HCT116 (cell line): Measurements from ENCODE around the gene TP53RK. TPM values are rescaled to one million over a fixed set of nuclear protein-coding genes. Genes with fewer than 3 reads are reported as not detected.

Experiments
- ATAC-seq: fragments of 200-7000 bp; cut with Tn5 transposase; 2 replicates; pipeline ENCODE4 v1.9.1; 2020; ENCODE audit warnings: mild to moderate bottlenecking, moderate library complexity
- BruUV-seq: library from RNA; stranded (reverse); fragments of 400-500 nt; replicated peaks from 2 replicates; lab custom pipeline; 2021; lab: Mats Ljungman, UMichigan
- CTCF ChIA-PET: fragments of 300-600 bp; sonication (Branson Sonifier 250); formaldehyde crosslinking; loops from one replicate; lab custom pipeline; 2021; ENCODE audit warnings: antibody characterized with exemption; lab: Charles Lee
- POLR2A ChIA-PET: fragments of 300-600, 350-600 bp; sonication (Branson Sonifier 250); formaldehyde crosslinking; loops from one replicate; lab custom pipeline; 2021; ENCODE audit warnings: antibody characterized with exemption; lab: Charles Lee
- RAD21 ChIA-PET, 2 experiments: fragments of 300-600 bp; sonication (Branson Sonifier 250); formaldehyde crosslinking; loops; one replicate each; lab custom pipeline; 2023; ENCODE audit warnings: low total read pairs in 2 of 2; ENCODE audit not compliant: uncharacterized antibody in 2 of 2, unreplicated experiment in 2 of 2, low non-redundant PET in 1 of 2; lab: Charles Lee
- DNase-seq: peaks from one replicate; pipeline ENCODE4 v3.0.0-alpha.2; 2010; ENCODE audit warnings: low read depth, low spot score
- H2AFZ ChIP-seq: fragments of 200-600 bp; shearing (Covaris generic), sonication (generic); 2 replicates; pipeline ENCODE4 v1.6.1; 2017; ENCODE audit warnings: low read depth, mixed run types, mixed read lengths, antibody characterized with exemption, low read length; ENCODE audit not compliant: poor library complexity, severe bottlenecking
- H3K27ac ChIP-seq: 2 replicates; pipeline ENCODE4 v1.5.1; 2012; ENCODE audit warnings: low read depth, low read length
- H3K27me3 ChIP-seq: fragments of 200-600 bp; sonication (generic); 2 replicates; pipeline ENCODE4 v1.6.1; 2016; ENCODE audit warnings: mixed run types, low read length, mixed read lengths; ENCODE audit not compliant: insufficient read depth
- H3K36me3 ChIP-seq, 2 experiments: fragments of 200-500 bp in 1 of 2; fragments of 200-600 bp in 1 of 2; sonication (Bioruptor generic) in 1 of 2; sonication (generic) in 1 of 2; 2 replicates each; pipeline versions ENCODE4 v1.5.1 to v1.6.1; 2014 to 2016; ENCODE audit warnings: low read length in 2 of 2, inconsistent platforms in 1 of 2, mixed read lengths in 1 of 2, mixed run types in 1 of 2; ENCODE audit not compliant: insufficient read depth in 2 of 2, control insufficient read depth in 1 of 2
- H3K4me1 ChIP-seq, 2 experiments: fragments of 200-600 bp in 1 of 2; sonication (generic) in 1 of 2; 2 replicates each; pipeline versions ENCODE4 v1.5.1 to v1.6.1; 2012 to 2017; ENCODE audit warnings: low read length in 2 of 2, inconsistent platforms in 1 of 2, mild to moderate bottlenecking in 1 of 2, mixed read lengths in 1 of 2, mixed run types in 1 of 2, moderate library complexity in 1 of 2; ENCODE audit not compliant: insufficient read depth in 2 of 2, control insufficient read depth in 1 of 2
- H3K4me2 ChIP-seq: fragments of 200-600 bp; sonication (generic); 2 replicates; pipeline ENCODE4 v1.6.1; 2017; ENCODE audit warnings: mixed run types, low read length, mixed read lengths
- H3K4me3 ChIP-seq, 2 experiments: fragments of 200-600 bp in 1 of 2; sonication (generic) in 1 of 2; replicated peaks in 1 of 2; 2 replicates each; pipeline ENCODE4 v1.5.1; 2011 to 2016; ENCODE audit warnings: low read length in 2 of 2, control low read depth in 1 of 2, low read depth in 1 of 2, mild to moderate bottlenecking in 1 of 2, mixed read lengths in 1 of 2, mixed run types in 1 of 2
- H3K79me2 ChIP-seq: fragments of 200-600 bp; sonication (generic); 2 replicates; pipeline ENCODE4 v1.6.1; 2017; ENCODE audit warnings: mild to moderate bottlenecking, mixed run types, low read length, moderate library complexity, mixed read lengths; ENCODE audit not compliant: insufficient read depth
- H3K9ac ChIP-seq: fragments of 200-600 bp; sonication (generic); 2 replicates; pipeline ENCODE4 v1.6.1; 2016; ENCODE audit warnings: low read length, mixed read lengths
- H3K9me2 ChIP-seq: fragments of 200-600 bp; sonication (generic), shearing (Covaris generic); 2 replicates; pipeline ENCODE4 v1.6.1; 2017; ENCODE audit warnings: mixed run types, mild to moderate bottlenecking, moderate library complexity; ENCODE audit not compliant: insufficient read depth
- H3K9me3 ChIP-seq, 2 experiments: fragments of 200-500 bp in 1 of 2; fragments of 200-600 bp in 1 of 2; sonication (Bioruptor generic) in 1 of 2; sonication (generic) in 1 of 2; 2 replicates each; pipeline ENCODE4 v1.6.1; 2014 to 2017; ENCODE audit warnings: low read length in 2 of 2, mixed read lengths in 2 of 2, inconsistent platforms in 1 of 2, low read depth in 1 of 2, mild to moderate bottlenecking in 1 of 2, mixed run types in 1 of 2, moderate library complexity in 1 of 2; ENCODE audit not compliant: control insufficient read depth in 1 of 2, insufficient read depth in 1 of 2
- H4K20me1 ChIP-seq: fragments of 200-600 bp; sonication (generic), shearing (Covaris generic); 2 replicates; pipeline ENCODE4 v1.6.1; 2017; ENCODE audit warnings: mixed run types, mild to moderate bottlenecking, moderate library complexity; ENCODE audit not compliant: insufficient read depth
- CEBPB ChIP-seq: IDR thresholded peaks from 2 replicates; pipeline ENCODE4 v1.6.1; 2012; ENCODE audit warnings: low read depth
- ELF1 ChIP-seq: IDR thresholded peaks from 2 replicates; pipeline ENCODE4 v1.6.1; 2012; ENCODE audit warnings: low read depth, borderline replicate concordance
- EZH2phosphoT487 ChIP-seq: fragments of 200-600 bp; IDR thresholded peaks from 2 replicates; pipeline ENCODE4 v1.6.1; 2018; ENCODE audit warnings: antibody characterized with exemption, borderline replicate concordance
- MAX ChIP-seq: IDR thresholded peaks from 2 replicates; pipeline ENCODE4 v1.6.1; 2012
- POLR2A ChIP-seq: IDR thresholded peaks from 2 replicates; pipeline ENCODE4 v1.7.0; 2011; ENCODE audit warnings: borderline replicate concordance; ENCODE audit not compliant: insufficient read depth, insufficient read length; ENCODE audit errors: extremely low read depth
- POLR2AphosphoS5 ChIP-seq: IDR thresholded peaks from 2 replicates; pipeline ENCODE4 v1.6.1; 2011; ENCODE audit warnings: mild to moderate bottlenecking, low read depth, low read length, moderate library complexity
- RAD21 ChIP-seq: IDR thresholded peaks from 2 replicates; pipeline ENCODE4 v1.6.1; 2012; ENCODE audit warnings: low read depth, mild to moderate bottlenecking
- REST ChIP-seq: IDR thresholded peaks from 2 replicates; pipeline ENCODE4 v1.6.1; 2012; ENCODE audit warnings: low read depth
- SIN3A ChIP-seq: IDR thresholded peaks from 2 replicates; pipeline ENCODE4 v1.6.1; 2012; ENCODE audit warnings: low read depth
- SP1 ChIP-seq: IDR thresholded peaks from 2 replicates; pipeline ENCODE4 v1.6.1; 2012; ENCODE audit warnings: low read depth
- SRF ChIP-seq: IDR thresholded peaks from 2 replicates; pipeline ENCODE4 v1.6.1; 2012; ENCODE audit warnings: low read depth
- ZBTB33 ChIP-seq: IDR thresholded peaks from 2 replicates; pipeline ENCODE4 v1.6.1; 2011; ENCODE audit warnings: mild to moderate bottlenecking, low read length, moderate library complexity; ENCODE audit not compliant: insufficient replicate concordance; ENCODE audit errors: extremely low read depth
- ZFX ChIP-seq: fragments of 450-650 bp; IDR thresholded peaks from 2 replicates; pipeline ENCODE4 v1.6.1; 2017
- ZNF274 ChIP-seq: fragments of 200-500 bp; sonication (Bioruptor generic); IDR thresholded peaks from 2 replicates; pipeline ENCODE4 v1.6.1; 2014; ENCODE audit warnings: mild to moderate bottlenecking, low read depth, low read length, inconsistent platforms
- intact Hi-C: fragments of 100-400 bp; cut with micrococcal nuclease; formaldehyde crosslinking; loops from 2 replicates; pipeline ENCODE4 v1.10.0; 2022
- total RNA-seq: library from RNA; stranded (reverse); gene quantifications from one replicate; pipeline ENCODE4 v1.2.1, GENCODE V29; 2021; ENCODE audit not compliant: unreplicated experiment

TP53RK gene
- total RNA-seq, 1 experiment from 2014 or later: 9.2 TPM

GRCh38 chr20:46644160-46644559 is 45.1 kb downstream of the TP53RK start:
- ChIA-PET CTCF (no interaction called here), POLR2A (no interaction called here)
- TF ChIP-seq SRF (no peak), SP1 (no peak), CEBPB (no peak), POLR2AphosphoS5 (no peak)

GRCh38 chr20:46642969-46643343 is 46.3 kb downstream of the TP53RK start:
- ATAC-seq (no peak), DNase-seq (no peak)
- no peak overlapping the region for H3K9ac ChIP-seq
- H3K4me1 ChIP-seq: no peaks in the 10 kb centered on the region
- no peaks in the 10 kb centered on the region for H3K79me2 ChIP-seq
- BruUV-seq: no TSS peak
- no peak for TF ChIP-seq ZBTB33
- TF ChIP-seq SIN3A: no peak
- no peak for TF ChIP-seq CEBPB
- TF ChIP-seq RAD21: no peak
- TF ChIP-seq REST: no peak
- no peak for TF ChIP-seq MAX
- TF ChIP-seq SRF: no peak
- TF ChIP-seq SP1: no peak
- TF ChIP-seq POLR2A: no peak
- TF ChIP-seq EZH2phosphoT487: no peak
- TF ChIP-seq ELF1: no peak
- TF ChIP-seq ZFX: no peak
- no peak for TF ChIP-seq ZNF274
- POLR2A ChIA-PET: no interaction called here
- intact Hi-C loops: no loop called here
- H3K27ac ChIP-seq: no peak overlapping the region
- no peaks in the 10 kb centered on the region for H4K20me1 ChIP-seq
- no peak overlapping the region for H2AFZ ChIP-seq
- no peaks in the 10 kb centered on the region for H3K9me2 ChIP-seq
- RAD21 ChIA-PET: no interaction called here
- H3K9me3 ChIP-seq: no peaks in the 10 kb centered on the region
- no peak overlapping the region for H3K4me3 ChIP-seq
- H3K4me2 ChIP-seq: no peak overlapping the region
- CTCF ChIA-PET: no interaction called here
- H3K27me3 ChIP-seq: peaks cover 26% of the 10 kb centered on the region; the same call in 1 of the 2 replicates
- no peaks in the 10 kb centered on the region for H3K36me3 ChIP-seq

More at GRCh38 chr20:46644160-46644559, 45.1 kb downstream of the TP53RK start:
- Histone ChIP-seq H2AFZ (no peak overlapping the region), H3K79me2 (no peaks in the 10 kb centered on the region), H3K4me2 (no peak overlapping the region), H3K27ac (no peak overlapping the region), H3K27me3 (peaks cover 35% of the 10 kb centered on the region; the same call in 1 of the 2 replicates), H3K9me2 (no peaks in the 10 kb centered on the region), H3K36me3 (no peaks in the 10 kb centered on the region), H3K9me3 (no peaks in the 10 kb centered on the region), H4K20me1 (no peaks in the 10 kb centered on the region), H3K9ac (no peak overlapping the region), H3K4me1 (no peaks in the 10 kb centered on the region), H3K4me3 (no peak overlapping the region)
- DNase-seq: no peak
- intact Hi-C loops: no loop called here
- BruUV-seq: no TSS peak
- RAD21 ChIA-PET: no interaction called here
- ATAC-seq: no peak
